Loucy (cell line): ENCODE results near the gene ZCCHC24.
"Not testable (repeated sequence)": the region's sequence is repeated elsewhere in the genome, so short reads cannot be mapped to it uniquely, and the experiment has no call there.

Source experiments
- H2AFZ ChIP-seq: fragments of 200-600 bp; sonication (generic); 2 replicates; pipeline ENCODE4 v1.6.0; 2016; ENCODE audit warnings: antibody characterized with exemption, mild to moderate bottlenecking, low read length, moderate library complexity
- H3F3A ChIP-seq: fragments of 200-600 bp; 2 replicates; pipeline ENCODE4 v1.6.0; 2016; ENCODE audit warnings: antibody characterized with exemption, low read depth, mild to moderate bottlenecking
- H3K27me3 ChIP-seq: fragments of 200-600 bp; sonication (generic); 2 replicates; pipeline ENCODE4 v1.6.1; 2014; ENCODE audit warnings: low read length, mild to moderate bottlenecking; ENCODE audit not compliant: insufficient read depth, poor library complexity, severe bottlenecking
- H3K36me3 ChIP-seq: fragments of 200-600 bp; sonication (generic); 2 replicates; pipeline ENCODE4 v1.6.1; 2016; ENCODE audit warnings: low read length; ENCODE audit not compliant: insufficient read depth
- H3K4me1 ChIP-seq: fragments of 200-600 bp; sonication (generic); 2 replicates; pipeline ENCODE4 v1.5.1; 2014; ENCODE audit warnings: low read length, mild to moderate bottlenecking; ENCODE audit not compliant: insufficient read depth, poor library complexity, severe bottlenecking
- H3K4me2 ChIP-seq: fragments of 200-600 bp; sonication (generic); 2 replicates; pipeline ENCODE4 v1.6.0; 2014; ENCODE audit warnings: antibody characterized with exemption, low read length, low read depth, mild to moderate bottlenecking; ENCODE audit not compliant: poor library complexity, severe bottlenecking
- H3K4me3 ChIP-seq: fragments of 200-600 bp; sonication (generic); 2 replicates; pipeline ENCODE4 v1.5.1; 2014; ENCODE audit warnings: low read length, mild to moderate bottlenecking, mixed read lengths; ENCODE audit not compliant: poor library complexity, severe bottlenecking
- H3K79me2 ChIP-seq: fragments of 200-600 bp; sonication (generic); 2 replicates; pipeline ENCODE4 v1.6.1; 2014; ENCODE audit warnings: low read length; ENCODE audit not compliant: insufficient read depth
- H3K9ac ChIP-seq: fragments of 200-600 bp; sonication (generic); 2 replicates; pipeline ENCODE4 v1.6.0; 2014; ENCODE audit warnings: mild to moderate bottlenecking, low read depth, low read length, moderate library complexity; ENCODE audit not compliant: poor library complexity, severe bottlenecking
- H3K9me2 ChIP-seq: fragments of 200-600 bp; sonication (generic); replicated peaks from 2 replicates; pipeline ENCODE4 v1.6.1; 2016; ENCODE audit warnings: low read depth, low read length, mixed read lengths
- H3K9me3 ChIP-seq: fragments of 200-600 bp; sonication (generic); 2 replicates; pipeline ENCODE4 v1.6.1; 2014; ENCODE audit warnings: mild to moderate bottlenecking, antibody characterized with exemption, low read length, low read depth; ENCODE audit not compliant: insufficient read depth
- H4K20me1 ChIP-seq: fragments of 200-600 bp; sonication (generic); 2 replicates; pipeline ENCODE4 v1.6.0; 2014; ENCODE audit warnings: antibody characterized with exemption, low read length, mild to moderate bottlenecking; ENCODE audit not compliant: insufficient read depth, poor library complexity, severe bottlenecking
- EZH2phosphoT487 ChIP-seq: fragments of 200-600 bp; IDR thresholded peaks from 2 replicates; pipeline ENCODE4 v1.6.1; 2018; ENCODE audit warnings: antibody characterized with exemption, mild to moderate bottlenecking, moderate library complexity, borderline replicate concordance
- TF ChIP-seq, protein P1 (sequence below): fragments of 200-600 bp; sonication (generic); conservative IDR thresholded peaks from 2 replicates; pipeline ENCODE4 v1.5.1; 2014; ENCODE audit warnings: mild to moderate bottlenecking, antibody characterized with exemption, low read length

ZCCHC24 gene

GRCh38 chr10:79335094-79335469, 110.3 kb downstream of the ZCCHC24 start:
- Histone ChIP-seq H3K9me3 (no peaks in the 10 kb centered on the region), H3F3A (no peaks in the 10 kb centered on the region)

DNA sequence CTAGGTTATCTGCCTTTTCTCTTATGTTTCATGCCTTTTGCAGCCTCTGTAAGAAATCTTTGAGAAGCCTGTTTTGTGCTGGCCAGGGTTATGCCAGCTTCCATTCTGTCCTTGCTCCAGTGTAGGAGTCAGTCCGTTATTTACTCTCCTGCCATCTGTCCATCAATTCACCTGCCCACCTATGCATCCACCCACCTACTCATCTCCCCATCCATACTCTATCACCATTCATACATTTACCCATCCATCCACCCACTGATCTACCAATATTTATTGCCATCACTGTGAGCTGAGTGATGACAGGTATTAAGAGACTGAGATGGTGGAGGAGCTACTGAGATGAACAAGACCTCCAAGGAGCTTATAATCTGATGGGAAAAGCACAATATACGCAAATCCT, 110.9 kb downstream of the ZCCHC24 start:
- H3K9ac ChIP-seq = no peak overlapping the region
- TF ChIP-seq EZH2phosphoT487 = no peak
- TF ChIP-seq, protein P1, sequence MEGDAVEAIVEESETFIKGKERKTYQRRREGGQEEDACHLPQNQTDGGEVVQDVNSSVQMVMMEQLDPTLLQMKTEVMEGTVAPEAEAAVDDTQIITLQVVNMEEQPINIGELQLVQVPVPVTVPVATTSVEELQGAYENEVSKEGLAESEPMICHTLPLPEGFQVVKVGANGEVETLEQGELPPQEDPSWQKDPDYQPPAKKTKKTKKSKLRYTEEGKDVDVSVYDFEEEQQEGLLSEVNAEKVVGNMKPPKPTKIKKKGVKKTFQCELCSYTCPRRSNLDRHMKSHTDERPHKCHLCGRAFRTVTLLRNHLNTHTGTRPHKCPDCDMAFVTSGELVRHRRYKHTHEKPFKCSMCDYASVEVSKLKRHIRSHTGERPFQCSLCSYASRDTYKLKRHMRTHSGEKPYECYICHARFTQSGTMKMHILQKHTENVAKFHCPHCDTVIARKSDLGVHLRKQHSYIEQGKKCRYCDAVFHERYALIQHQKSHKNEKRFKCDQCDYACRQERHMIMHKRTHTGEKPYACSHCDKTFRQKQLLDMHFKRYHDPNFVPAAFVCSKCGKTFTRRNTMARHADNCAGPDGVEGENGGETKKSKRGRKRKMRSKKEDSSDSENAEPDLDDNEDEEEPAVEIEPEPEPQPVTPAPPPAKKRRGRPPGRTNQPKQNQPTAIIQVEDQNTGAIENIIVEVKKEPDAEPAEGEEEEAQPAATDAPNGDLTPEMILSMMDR = no peak
- H3K4me2 ChIP-seq = no peak overlapping the region

More at GRCh38 chr10:79335094-79335469, 110.3 kb downstream of the ZCCHC24 start:
- Histone ChIP-seq H3K9me2 (no peaks in the 10 kb centered on the region), H2AFZ (no peak overlapping the region), H3K79me2 (no peaks in the 10 kb centered on the region), H3K27me3 (no peaks in the 10 kb centered on the region), H3K9ac (no peak overlapping the region), H3K4me1 (peaks cover 6% of the 10 kb centered on the region), H3K4me3 (no peak overlapping the region), H4K20me1 (no peaks in the 10 kb centered on the region), H3K36me3 (no peaks in the 10 kb centered on the region), H3K4me2 (no peak overlapping the region)
- TF ChIP-seq, protein P1 = no peak
- no peak for TF ChIP-seq EZH2phosphoT487

DNA sequence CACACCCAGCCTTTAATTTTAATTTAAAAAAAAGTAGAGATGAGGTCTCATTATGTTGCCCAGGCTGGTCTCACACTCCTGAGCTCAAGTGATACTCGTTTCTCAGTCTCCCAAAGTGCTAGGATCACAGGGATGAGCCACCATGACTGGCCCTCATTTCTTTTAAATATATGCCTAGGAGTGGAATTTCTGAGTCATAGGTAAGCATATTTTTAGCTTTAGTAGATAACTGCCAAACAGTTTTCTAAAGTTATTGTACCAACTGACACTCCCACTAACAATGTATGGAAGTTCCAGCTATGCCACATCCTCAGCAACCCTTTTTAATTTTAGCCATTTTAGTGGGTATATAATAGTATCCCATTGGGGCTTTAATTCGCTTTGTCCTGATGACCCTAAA, 111.9 kb downstream of the ZCCHC24 start:
- Histone ChIP-seq H3K79me2 (no peaks in the 10 kb centered on the region), H3K9me3 (no peaks in the 10 kb centered on the region), H3K9ac (no peak overlapping the region), H2AFZ (no peak overlapping the region), H3K4me2 (no peak overlapping the region), H3K9me2 (no peaks in the 10 kb centered on the region), H4K20me1 (no peaks in the 10 kb centered on the region), H3F3A (no peaks in the 10 kb centered on the region), H3K4me3 (no peak overlapping the region), H3K27me3 (no peaks in the 10 kb centered on the region), H3K4me1 (peaks cover 8% of the 10 kb centered on the region), H3K36me3 (no peaks in the 10 kb centered on the region)
- TF ChIP-seq EZH2phosphoT487 = no peak
- TF ChIP-seq, protein P1 = no peak

More for the DNA sequence above, 110.9 kb downstream of the ZCCHC24 start:
- no peak overlapping the region for H3K4me3 ChIP-seq
- H3K9me2 ChIP-seq = no peaks in the 10 kb centered on the region
- no peaks in the 10 kb centered on the region for H3K36me3 ChIP-seq
- H3K79me2 ChIP-seq = no peaks in the 10 kb centered on the region
- no peaks in the 10 kb centered on the region for H4K20me1 ChIP-seq
- H2AFZ ChIP-seq = no peak overlapping the region
- no peaks in the 10 kb centered on the region for H3K27me3 ChIP-seq
- H3K9me3 ChIP-seq = no peaks in the 10 kb centered on the region
- no peaks in the 10 kb centered on the region for H3F3A ChIP-seq
- H3K4me1 ChIP-seq = peaks cover 6% of the 10 kb centered on the region

GRCh38 chr10:79332610-79333315, 112.7 kb downstream of the ZCCHC24 start:
- not testable (repeated sequence) for H3K9me2 ChIP-seq, H3K4me3 ChIP-seq, H3F3A ChIP-seq, H3K9me3 ChIP-seq, H3K36me3 ChIP-seq, H2AFZ ChIP-seq, H3K4me2 ChIP-seq, H3K9ac ChIP-seq, H3K4me1 ChIP-seq, H3K79me2 ChIP-seq, H4K20me1 ChIP-seq, H3K27me3 ChIP-seq
